PC-3 (cell line): ENCODE measurements around the gene SUPT6H. TPM values are rescaled to one million over a fixed set of nuclear protein-coding genes. Genes with fewer than 3 reads are reported as not detected.
"Not testable (repeated sequence)": the region's sequence is repeated elsewhere in the genome, so short reads cannot be mapped to it uniquely, and the experiment has no call there.

Source experiments
- ATAC-seq: fragments of 200-7000 bp; cut with Tn5 transposase; 2 replicates; pipeline ENCODE4 v1.9.1; 2020; ENCODE audit warnings: mild to moderate bottlenecking, moderate library complexity
- BruUV-seq: library from RNA; stranded (reverse); fragments of 400-500 nt; replicated peaks from 2 replicates; lab custom pipeline; 2021; lab: Mats Ljungman, UMichigan
- CTCF ChIA-PET: fragments of 300-600 bp; sonication (Branson Sonifier 250); formaldehyde crosslinking; loops from one replicate; lab custom pipeline; 2022; ENCODE audit warnings: antibody characterized with exemption; lab: Charles Lee
- POLR2A ChIA-PET: fragments of 300-600 bp; sonication (Branson Sonifier 250); formaldehyde crosslinking; loops from one replicate; lab custom pipeline; 2022; ENCODE audit warnings: antibody characterized with exemption; ENCODE audit not compliant: unreplicated experiment; lab: Charles Lee
- DNase-seq: peaks from one replicate; pipeline ENCODE4 v3.0.0-alpha.2; 2015
- H2AFZ ChIP-seq: fragments of 300-600 bp; sonication (generic); 2 replicates; pipeline ENCODE4 v1.6.0; 2016; ENCODE audit warnings: antibody characterized with exemption, low read length
- H3F3A ChIP-seq: fragments of 300-600 bp; sonication (generic); one replicate; pipeline ENCODE4 v1.6.0; 2017; ENCODE audit warnings: antibody characterized with exemption, low read length, control low read depth, mild to moderate bottlenecking; ENCODE audit not compliant: unreplicated experiment
- H3K27ac ChIP-seq: fragments of 300-600 bp; sonication (generic); 2 replicates; pipeline ENCODE4 v1.5.1; 2016; ENCODE audit warnings: mild to moderate bottlenecking, low read length
- H3K27me3 ChIP-seq: fragments of 300-600 bp; sonication (generic); 2 replicates; pipeline ENCODE4 v1.6.1; 2016; ENCODE audit warnings: low read length, mixed read lengths
- H3K36me3 ChIP-seq: fragments of 300-600 bp; sonication (generic); 2 replicates; pipeline ENCODE4 v1.6.1; 2016; ENCODE audit warnings: low read depth, mixed run types, low read length, mixed read lengths
- H3K4me1 ChIP-seq: fragments of 300-600 bp; sonication (generic); 2 replicates; pipeline ENCODE4 v1.5.1; 2016; ENCODE audit warnings: low read length; ENCODE audit not compliant: insufficient read depth
- H3K4me2 ChIP-seq: fragments of 300-600 bp; sonication (generic); 2 replicates; pipeline ENCODE4 v1.6.0; 2016; ENCODE audit warnings: low read length
- H3K4me3 ChIP-seq: fragments of 300-600 bp; sonication (generic); 2 replicates; pipeline ENCODE4 v1.5.1; 2016; ENCODE audit warnings: mild to moderate bottlenecking, low read length, mixed read lengths
- H3K79me2 ChIP-seq: fragments of 300-600 bp; sonication (generic); 2 replicates; pipeline ENCODE4 v1.6.1; 2017; ENCODE audit warnings: low read length, mixed read lengths
- H3K9ac ChIP-seq: fragments of 300-600 bp; sonication (generic); 2 replicates; pipeline ENCODE4 v1.6.0; 2016; ENCODE audit warnings: mild to moderate bottlenecking, low read length
- H3K9me2 ChIP-seq: fragments of 300-600 bp; sonication (generic); replicated peaks from 2 replicates; pipeline ENCODE4 v1.6.1; 2016; ENCODE audit warnings: mixed run types, low read length, mixed read lengths
- H3K9me3 ChIP-seq: fragments of 300-600 bp; sonication (generic); 2 replicates; pipeline ENCODE4 v1.6.1; 2016; ENCODE audit warnings: low read length, mixed read lengths
- H4K20me1 ChIP-seq: fragments of 300-600 bp; sonication (generic); 2 replicates; pipeline ENCODE4 v1.6.1; 2016; ENCODE audit warnings: low read length, mixed read lengths
- CTCF ChIP-seq: fragments of 300-600 bp; sonication (generic); conservative IDR thresholded peaks from 2 replicates; pipeline ENCODE4 v1.5.1; 2017; ENCODE audit warnings: antibody characterized with exemption, low read depth, mild to moderate bottlenecking, low read length
- EZH2 ChIP-seq: fragments of 300-600 bp; sonication (generic); IDR thresholded peaks from one replicate; pipeline ENCODE4 v1.6.1; 2017; ENCODE audit warnings: antibody characterized with exemption, mild to moderate bottlenecking, low read length; ENCODE audit not compliant: unreplicated experiment
- EZH2phosphoT487 ChIP-seq: fragments of 300-600 bp; sonication (generic); IDR thresholded peaks from 2 replicates; pipeline ENCODE4 v1.6.1; 2018; ENCODE audit warnings: mild to moderate bottlenecking, antibody characterized with exemption, low read length, borderline replicate concordance
- intact Hi-C: fragments of 100-400 bp; cut with micrococcal nuclease; formaldehyde crosslinking; loops from 2 replicates; pipeline ENCODE4 v1.9.0; 2023
- total RNA-seq: library from RNA; depleted of rRNA; stranded (reverse); fragments of >200 nt; gene quantifications from 2 replicates; pipeline ENCODE4 v1.2.3, GENCODE V29; 2014

The SUPT6H gene
- total RNA-seq, 1 experiment from 2014 or later: 32.2 TPM

- DNase-seq, BruUV-seq, H3K9me2 ChIP-seq, H2AFZ ChIP-seq, H4K20me1 ChIP-seq, POLR2A ChIA-PET, intact Hi-C loops, H3K27ac ChIP-seq, CTCF ChIA-PET, H3K36me3 ChIP-seq, ATAC-seq, H3K4me3 ChIP-seq, H3K9me3 ChIP-seq, H3F3A ChIP-seq, H3K27me3 ChIP-seq, H3K9ac ChIP-seq, H3K4me2 ChIP-seq: not testable (repeated sequence)
- Histone ChIP-seq H3K79me2 (peaks cover 53% of the 10 kb centered on the region), H3K4me1 (peaks cover 15% of the 10 kb centered on the region)
Measured at GRCh38 chr17:28658766-28659496, 3.1 kb upstream of the SUPT6H start.

DNA sequence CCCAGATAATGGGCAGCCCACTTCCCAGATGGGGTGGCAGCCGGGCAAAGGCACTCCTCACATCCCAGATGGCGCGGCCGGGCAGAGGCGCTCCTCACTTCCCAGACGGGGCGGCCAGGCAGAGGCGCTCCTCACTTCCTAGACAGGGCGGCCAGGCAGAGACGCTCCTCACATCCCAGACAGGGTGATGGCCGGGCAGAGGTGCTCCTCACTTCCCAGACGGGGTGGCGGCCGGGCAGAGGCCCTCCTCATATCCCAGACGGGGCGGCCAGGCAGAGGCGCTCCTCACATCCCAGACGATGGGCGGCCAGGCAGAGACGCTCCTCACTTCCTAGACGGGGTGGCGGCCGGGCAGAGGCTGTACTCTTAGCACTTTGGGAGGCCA is 2.5 kb upstream of the SUPT6H start:
- peaks cover 16% of the 10 kb centered on the region for H3K4me1 ChIP-seq
- H2AFZ ChIP-seq, H3K27me3 ChIP-seq, H3K9me2 ChIP-seq, H3F3A ChIP-seq, ATAC-seq, intact Hi-C loops, BruUV-seq, CTCF ChIA-PET, H3K9ac ChIP-seq, H3K4me3 ChIP-seq, H3K36me3 ChIP-seq, POLR2A ChIA-PET, H3K9me3 ChIP-seq, H3K27ac ChIP-seq, H3K4me2 ChIP-seq, H4K20me1 ChIP-seq, DNase-seq: not testable (repeated sequence)
- peaks cover 59% of the 10 kb centered on the region for H3K79me2 ChIP-seq

GRCh38 chr17:28662527-28662829 is 473 bp downstream of the SUPT6H start:
- Histone ChIP-seq H3K4me3 (peak overlapping the region; percentile 96), H3K4me2 (peak overlapping the region; percentile 94), H3K9me2 (no peaks in the 10 kb centered on the region), H4K20me1 (0 out of 2 replicates have a peak, but pooled peaks cover 8% of the 10 kb centered on the region), H3K9me3 (no peaks in the 10 kb centered on the region), H3K9ac (peak overlapping the region; percentile 94), H3K4me1 (peaks cover 16% of the 10 kb centered on the region), H3K79me2 (peaks cover 75% of the 10 kb centered on the region), H2AFZ (peak overlapping the region; percentile 90), H3K27ac (peak overlapping the region; percentile 87), H3K36me3 (no peaks in the 10 kb centered on the region), H3K27me3 (no peaks in the 10 kb centered on the region), H3F3A (no peaks in the 10 kb centered on the region)
- ATAC-seq: peak; percentile 18
- TF ChIP-seq CTCF (no peak), EZH2phosphoT487 (no peak)
- ChIA-PET POLR2A (no interaction called here), CTCF (interaction anchor here (1.4 kb wide), 1 partner anchor 18 kb away, joined by 8 read pairs; the partner anchor contains the start of gene BLTP2)
- BruUV-seq: TSS peak; percentile 66
- intact Hi-C loops: loop anchor here (1.0 kb wide), 1 partner anchor 16 kb away; no protein-coding TSS in a partner anchor
- DNase-seq: no peak

GRCh38 chr17:28663723-28664122 is 1.7 kb downstream of the SUPT6H start:
- Histone ChIP-seq H3K9ac (no peak overlapping the region; the same call in 1 of the 2 replicates), H3K4me1 (peaks cover 11% of the 10 kb centered on the region), H3K27me3 (no peaks in the 10 kb centered on the region), H3K9me2 (no peaks in the 10 kb centered on the region), H3K36me3 (peaks cover 3% of the 10 kb centered on the region; the same call in 1 of the 2 replicates), H3K4me3 (peak overlapping the region; percentile 96; the same call in 1 of the 2 replicates), H3F3A (no peaks in the 10 kb centered on the region), H4K20me1 (0 out of 2 replicates have a peak, but pooled peaks cover 8% of the 10 kb centered on the region), H3K4me2 (peak overlapping the region; percentile 94), H3K79me2 (peaks cover 88% of the 10 kb centered on the region), H3K9me3 (no peaks in the 10 kb centered on the region), H3K27ac (no peak overlapping the region), H2AFZ (no peak overlapping the region)
- POLR2A ChIA-PET: no interaction called here
- no TSS peak for BruUV-seq
- TF ChIP-seq EZH2 (no peak), CTCF (no peak), EZH2phosphoT487 (no peak)
- CTCF ChIA-PET: no interaction called here
- intact Hi-C loops: no loop called here
- no peak for DNase-seq
- no peak for ATAC-seq
